OCI-LY3 (cell line): ENCODE results near the gene CAMSAP2.

Experiments
- EZH2phosphoT487 ChIP-seq: fragments of 200-600 bp; shearing (Covaris generic); IDR thresholded peaks from 2 replicates; pipeline ENCODE4 v1.6.1; 2018; ENCODE audit warnings: antibody characterized with exemption, mixed run types, low read depth
- TF ChIP-seq, protein P1 (sequence below): fragments of 200-600, 300-600 bp; sonication (generic); IDR thresholded peaks from 2 replicates; pipeline ENCODE4 v1.5.1; 2014; ENCODE audit warnings: antibody characterized with exemption, low read length, low read depth

- TF ChIP-seq, protein P1, sequence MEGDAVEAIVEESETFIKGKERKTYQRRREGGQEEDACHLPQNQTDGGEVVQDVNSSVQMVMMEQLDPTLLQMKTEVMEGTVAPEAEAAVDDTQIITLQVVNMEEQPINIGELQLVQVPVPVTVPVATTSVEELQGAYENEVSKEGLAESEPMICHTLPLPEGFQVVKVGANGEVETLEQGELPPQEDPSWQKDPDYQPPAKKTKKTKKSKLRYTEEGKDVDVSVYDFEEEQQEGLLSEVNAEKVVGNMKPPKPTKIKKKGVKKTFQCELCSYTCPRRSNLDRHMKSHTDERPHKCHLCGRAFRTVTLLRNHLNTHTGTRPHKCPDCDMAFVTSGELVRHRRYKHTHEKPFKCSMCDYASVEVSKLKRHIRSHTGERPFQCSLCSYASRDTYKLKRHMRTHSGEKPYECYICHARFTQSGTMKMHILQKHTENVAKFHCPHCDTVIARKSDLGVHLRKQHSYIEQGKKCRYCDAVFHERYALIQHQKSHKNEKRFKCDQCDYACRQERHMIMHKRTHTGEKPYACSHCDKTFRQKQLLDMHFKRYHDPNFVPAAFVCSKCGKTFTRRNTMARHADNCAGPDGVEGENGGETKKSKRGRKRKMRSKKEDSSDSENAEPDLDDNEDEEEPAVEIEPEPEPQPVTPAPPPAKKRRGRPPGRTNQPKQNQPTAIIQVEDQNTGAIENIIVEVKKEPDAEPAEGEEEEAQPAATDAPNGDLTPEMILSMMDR: no peak
- TF ChIP-seq EZH2phosphoT487: no peak
These were observed 166.1 kb downstream of the CAMSAP2 start for GRCh38 chr1:200904772-200905171.
